HepG2 (cell line): ENCODE measurements around the gene CYP2J2. TPM values are rescaled to one million over a fixed set of nuclear protein-coding genes. Genes with fewer than 3 reads are reported as not detected.
A peak's percentile ranks its signal among the peaks of the same experiment; 100 is the strongest.

Experiments
- ADNP ChIP-seq: sonication (generic); formaldehyde crosslinking; IDR thresholded peaks from 2 replicates; pipeline ENCODE4 v1.4.0; 2020; ENCODE audit warnings: missing genetic modification reagents
- FLYWCH1 ChIP-seq: sonication (generic); formaldehyde crosslinking; IDR thresholded peaks from 2 replicates; pipeline ENCODE4 v1.8.1; 2023; ENCODE audit warnings: mild to moderate bottlenecking, missing genetic modification reagents
- HNF4G ChIP-seq, 2 experiments: sonication (generic) in 1 of 2; formaldehyde crosslinking in 1 of 2; IDR thresholded peaks; 2 replicates each; pipeline versions ENCODE4 v1.4.0 to v1.6.1; 2011 to 2020; ENCODE audit warnings: borderline replicate concordance in 2 of 2, low read depth in 2 of 2, mild to moderate bottlenecking in 2 of 2, low read length in 1 of 2, missing genetic modification reagents in 1 of 2, moderate library complexity in 1 of 2
- HOXD1 ChIP-seq: sonication (generic); formaldehyde crosslinking; IDR thresholded peaks from 2 replicates; pipeline ENCODE4 v1.5.0; 2020; ENCODE audit warnings: missing genetic modification reagents
- IKZF5 ChIP-seq: IDR thresholded peaks from 2 replicates; pipeline ENCODE4 v1.6.1; 2018; ENCODE audit warnings: missing genetic modification reagents, mild to moderate bottlenecking, missing compliant biosample characterization
- KMT2A ChIP-seq: sonication (generic); formaldehyde crosslinking; IDR thresholded peaks from 2 replicates; pipeline ENCODE4 v1.4.0; 2020; ENCODE audit warnings: missing genetic modification reagents
- REXO4 ChIP-seq: sonication (generic); formaldehyde crosslinking; IDR thresholded peaks from 2 replicates; pipeline ENCODE4 v1.8.0; 2022; ENCODE audit warnings: missing genetic modification reagents, mild to moderate bottlenecking, borderline replicate concordance
- SALL2 ChIP-seq: sonication (generic); formaldehyde crosslinking; IDR thresholded peaks from 2 replicates; pipeline ENCODE4 v1.8.1; 2023; ENCODE audit warnings: mild to moderate bottlenecking, missing genetic modification reagents, inconsistent platforms
- SMAD1 ChIP-seq: sonication (generic); formaldehyde crosslinking; IDR thresholded peaks from 2 replicates; pipeline ENCODE4 v1.4.0; 2020; ENCODE audit warnings: missing genetic modification reagents, low read depth, mild to moderate bottlenecking, borderline replicate concordance
- SMARCE1 ChIP-seq: fragments of 450-650 bp; IDR thresholded peaks from 2 replicates; pipeline ENCODE4 v1.6.1; 2017; ENCODE audit warnings: borderline replicate concordance
- ZFP36L2 ChIP-seq: sonication (generic); formaldehyde crosslinking; IDR thresholded peaks from 2 replicates; pipeline ENCODE4 v1.4.0; 2020; ENCODE audit warnings: missing genetic modification reagents
- ZFYVE20 ChIP-seq: sonication (generic); formaldehyde crosslinking; IDR thresholded peaks from 2 replicates; pipeline ENCODE4 v1.8.0; 2023; ENCODE audit warnings: low read depth, mild to moderate bottlenecking, moderate library complexity, missing genetic modification reagents, borderline replicate concordance
- ZNF180 ChIP-seq: sonication (generic); formaldehyde crosslinking; IDR thresholded peaks from 2 replicates; pipeline ENCODE4 v1.4.0; 2020; ENCODE audit warnings: low read depth, missing genetic modification reagents, borderline replicate concordance
- ZNF235 ChIP-seq: sonication (generic); formaldehyde crosslinking; IDR thresholded peaks from 2 replicates; pipeline ENCODE4 v1.8.1; 2023; ENCODE audit warnings: mild to moderate bottlenecking, missing genetic modification reagents, borderline replicate concordance
- ZNF335 ChIP-seq: sonication (generic); formaldehyde crosslinking; IDR thresholded peaks from 2 replicates; pipeline ENCODE4 v1.4.0; 2020; ENCODE audit warnings: missing genetic modification reagents
- ZNF33B ChIP-seq: sonication (generic); formaldehyde crosslinking; IDR thresholded peaks from 2 replicates; pipeline ENCODE4 v1.5.1; 2020; ENCODE audit warnings: mild to moderate bottlenecking, missing genetic modification reagents
- ZNF407 ChIP-seq: sonication (generic); formaldehyde crosslinking; IDR thresholded peaks from one replicate; pipeline ENCODE4 v1.5.1; 2020; ENCODE audit warnings: mild to moderate bottlenecking, missing genetic modification reagents; ENCODE audit errors: not compliant biosample characterization
- ZNF558 ChIP-seq: sonication (generic); formaldehyde crosslinking; IDR thresholded peaks from 2 replicates; pipeline ENCODE4 v1.9.0; 2022; ENCODE audit warnings: mild to moderate bottlenecking, missing genetic modification reagents, borderline replicate concordance
- ZNF720 ChIP-seq: sonication (generic); formaldehyde crosslinking; IDR thresholded peaks from 2 replicates; pipeline ENCODE4 v1.4.0; 2020; ENCODE audit warnings: missing genetic modification reagents
- polyA plus RNA-seq, 8 experiments: library from polyadenylated mRNA; depleted of rRNA in 3 of 8; stranded (reverse) in 7 of 8; unstranded in 1 of 8; fragments of >200 nt; fragmentation: Illumina TruSeq in 4 of 8; extraction: Trizol in 4 of 8; gene quantifications; 2 replicates each; pipeline versions ENCODE4 v1.2.1 to v1.2.3, GENCODE V29; 2011 to 2016; ENCODE audit warnings: low read depth in 4 of 8, missing spikeins in 1 of 8, mixed read lengths in 1 of 8; ENCODE audit not compliant: insufficient read depth in 1 of 8
- total RNA-seq, 5 experiments: library from RNA; depleted of rRNA; stranded (reverse); fragments of >200 nt; fragmentation: Illumina TruSeq; extraction: Trizol; gene quantifications; 2 replicates each; pipeline ENCODE4 v1.2.3, GENCODE V29; 2016; ENCODE audit warnings: low read depth in 1 of 5

Gene CYP2J2
- total and polyA plus RNA-seq, 2 of the 13 experiments (the other 11 are each of a cell fraction or from before 2014, with no cell fraction given), result 2.1 to 5.9 TPM

GRCh38 chr1:59856725-59857338 is 69.7 kb downstream of the CYP2J2 start (continued):
- TF ChIP-seq HNF4G (IDR thresholded peaks at IDR 0.05; ENCODE audit: borderline replicate concordance, low read depth, low read length) (0 out of 2 replicates have a peak, but pooled peaks have one; percentile 11), HNF4G (CRISPR knock-in tag; IDR thresholded peaks at IDR 0.05; ENCODE audit: borderline replicate concordance, low read depth) (no peak), ADNP (CRISPR knock-in tag) (no peak), ZNF235 (CRISPR knock-in tag) (no peak), SALL2 (CRISPR knock-in tag) (no peak), ZFP36L2 (CRISPR knock-in tag) (no peak), KMT2A (peak; percentile 41; the same call in 1 of the 2 replicates), HOXD1 (0 out of 2 replicates have a peak, but pooled peaks have one; percentile 38), IKZF5 (CRISPR knock-in tag) (0 out of 2 replicates have a peak, but pooled peaks have one; percentile 43), ZNF335 (CRISPR knock-in tag) (no peak), ZNF407 (no peak), FLYWCH1 (CRISPR knock-in tag) (no peak), ZNF558 (CRISPR knock-in tag) (no peak), ZFYVE20 (CRISPR knock-in tag) (no peak), ZNF33B (CRISPR knock-in tag) (no peak), SMAD1 (no peak), ZNF720 (no peak), ZNF180 (no peak), SMARCE1 (no peak), REXO4 (CRISPR knock-in tag) (no peak)
